HEK293 (cell line): ENCODE data around the gene LDAF1.
A peak's percentile ranks its signal among the peaks of the same experiment; 100 is the strongest.
"Not testable (repeated sequence)": the region's sequence is repeated elsewhere in the genome, so short reads cannot be mapped to it uniquely, and the experiment has no call there.

ENCODE experiments used
- CTCF ChIA-PET: fragments of 350-600 bp; formaldehyde crosslinking; extraction: SDS; loops from one replicate; lab custom pipeline; 2021; ENCODE audit warnings: antibody characterized with exemption; lab: Yijun Ruan, JAX
- POLR2A ChIA-PET: fragments of 300-600 bp; formaldehyde crosslinking; extraction: SDS; loops from one replicate; lab custom pipeline; 2020; ENCODE audit warnings: antibody characterized with exemption, inconsistent platforms; lab: Yijun Ruan, JAX
- H3K27ac ChIP-seq: fragments of 200-500 bp; sonication (Bioruptor generic); 2 replicates; pipeline ENCODE4 v1.5.1; 2014; ENCODE audit warnings: low read depth, low read length, control low read depth, inconsistent platforms; ENCODE audit errors: extremely low read depth
- H3K36me3 ChIP-seq, 2 experiments: fragments of 200-500 bp in 1 of 2; sonication (Bioruptor generic) in 1 of 2; 1 replicate in 1 of 2; 2 replicates in 1 of 2; pipeline ENCODE4 v1.5.1; 2014 to 2017; ENCODE audit warnings: inconsistent platforms in 2 of 2, low read length in 2 of 2; ENCODE audit not compliant: control insufficient read depth in 2 of 2, insufficient read depth in 1 of 2
- H3K4me1 ChIP-seq: fragments of 200-500 bp; sonication (Bioruptor generic); 2 replicates; pipeline ENCODE4 v1.5.1; 2014; ENCODE audit warnings: mild to moderate bottlenecking, low read length, inconsistent platforms; ENCODE audit not compliant: control insufficient read depth, insufficient read depth
- H3K4me3 ChIP-seq: 2 replicates; pipeline ENCODE4 v1.5.1; 2011; ENCODE audit warnings: low read depth, mild to moderate bottlenecking, control low read depth, low read length, moderate library complexity
- H3K9me3 ChIP-seq: fragments of 200-500 bp; sonication (Bioruptor generic); 2 replicates; pipeline ENCODE4 v1.5.1; 2014; ENCODE audit warnings: low read depth, low read length, inconsistent platforms; ENCODE audit not compliant: control insufficient read depth, insufficient read depth
- BCL11A ChIP-seq: fragments of 450-650 bp; formaldehyde crosslinking; IDR thresholded peaks from 2 replicates; pipeline ENCODE4 v1.5.1; 2016; ENCODE audit warnings: low read depth, missing biosample characterization, missing genetic modification characterization
- HOXA7 ChIP-seq: sonication (generic); formaldehyde crosslinking; IDR thresholded peaks from 2 replicates; pipeline ENCODE4 v1.8.1; 2022; ENCODE audit warnings: missing genetic modification reagents, borderline replicate concordance
- KLF1 ChIP-seq: fragments of 450-650 bp; formaldehyde crosslinking; IDR thresholded peaks from 2 replicates; pipeline ENCODE4 v1.5.1; 2016; ENCODE audit warnings: missing biosample characterization, missing genetic modification characterization
- ZIC2 ChIP-seq: fragments of 450-650 bp; formaldehyde crosslinking; IDR thresholded peaks from 2 replicates; pipeline ENCODE4 v1.5.1; 2016; ENCODE audit warnings: missing biosample characterization, missing genetic modification characterization
- ZNF132 ChIP-seq: fragments of 450-650 bp; formaldehyde crosslinking; IDR thresholded peaks from 2 replicates; pipeline ENCODE4 v1.5.1; 2017; ENCODE audit warnings: missing biosample characterization, missing genetic modification characterization, borderline replicate concordance
- ZNF140 ChIP-seq: fragments of 450-650 bp; formaldehyde crosslinking; IDR thresholded peaks from 2 replicates; pipeline ENCODE4 v1.5.1; 2016; ENCODE audit warnings: missing biosample characterization, missing genetic modification characterization
- ZNF175 ChIP-seq: fragments of 450-650 bp; formaldehyde crosslinking; IDR thresholded peaks from 2 replicates; pipeline ENCODE4 v1.5.1; 2016; ENCODE audit warnings: missing biosample characterization, missing genetic modification characterization
- ZNF23 ChIP-seq: fragments of 450-650 bp; formaldehyde crosslinking; IDR thresholded peaks from 2 replicates; pipeline ENCODE4 v1.5.1; 2016; ENCODE audit warnings: missing biosample characterization, missing genetic modification characterization, borderline replicate concordance
- ZNF426 ChIP-seq: fragments of 450-650 bp; formaldehyde crosslinking; IDR thresholded peaks from 2 replicates; pipeline ENCODE4 v1.5.1; 2017; ENCODE audit warnings: missing biosample characterization, missing genetic modification characterization, mild to moderate bottlenecking, inconsistent platforms, moderate library complexity
- ZNF707 ChIP-seq: fragments of 450-650 bp; formaldehyde crosslinking; IDR thresholded peaks from 2 replicates; pipeline ENCODE4 v1.5.1; 2016; ENCODE audit warnings: missing biosample characterization, missing genetic modification characterization
- TF ChIP-seq, protein P1 (sequence below): fragments of 450-650 bp; formaldehyde crosslinking; IDR thresholded peaks from 2 replicates; pipeline ENCODE4 v1.5.1; 2016; ENCODE audit warnings: missing biosample characterization, missing genetic modification characterization
- TF ChIP-seq, protein P2 (sequence below): fragments of 450-650 bp; formaldehyde crosslinking; optimal IDR thresholded peaks from 2 replicates; pipeline ENCODE3; 2016; ENCODE audit warnings: missing biosample characterization, mild to moderate bottlenecking, missing genetic modification characterization

Gene LDAF1

GRCh38 chr16:21150375-21151001 lies 8.0 kb upstream of the LDAF1 start, which contains the start of gene DNAH3 (continued):
- TF ChIP-seq ZNF707 (tag by site-specific recombination) (no peak), BCL11A (tag by site-specific recombination) (no peak), ZNF132 (tag by site-specific recombination) (no peak), ZNF175 (tag by site-specific recombination) (no peak), ZNF23 (no peak), HOXA7 (CRISPR knock-in tag) (no peak), ZIC2 (tag by site-specific recombination) (peak; percentile 42; the same call in 1 of the 2 replicates), ZNF140 (tag by site-specific recombination) (no peak), KLF1 (tag by site-specific recombination) (no peak), ZNF426 (no peak)
- TF ChIP-seq, protein P1, sequence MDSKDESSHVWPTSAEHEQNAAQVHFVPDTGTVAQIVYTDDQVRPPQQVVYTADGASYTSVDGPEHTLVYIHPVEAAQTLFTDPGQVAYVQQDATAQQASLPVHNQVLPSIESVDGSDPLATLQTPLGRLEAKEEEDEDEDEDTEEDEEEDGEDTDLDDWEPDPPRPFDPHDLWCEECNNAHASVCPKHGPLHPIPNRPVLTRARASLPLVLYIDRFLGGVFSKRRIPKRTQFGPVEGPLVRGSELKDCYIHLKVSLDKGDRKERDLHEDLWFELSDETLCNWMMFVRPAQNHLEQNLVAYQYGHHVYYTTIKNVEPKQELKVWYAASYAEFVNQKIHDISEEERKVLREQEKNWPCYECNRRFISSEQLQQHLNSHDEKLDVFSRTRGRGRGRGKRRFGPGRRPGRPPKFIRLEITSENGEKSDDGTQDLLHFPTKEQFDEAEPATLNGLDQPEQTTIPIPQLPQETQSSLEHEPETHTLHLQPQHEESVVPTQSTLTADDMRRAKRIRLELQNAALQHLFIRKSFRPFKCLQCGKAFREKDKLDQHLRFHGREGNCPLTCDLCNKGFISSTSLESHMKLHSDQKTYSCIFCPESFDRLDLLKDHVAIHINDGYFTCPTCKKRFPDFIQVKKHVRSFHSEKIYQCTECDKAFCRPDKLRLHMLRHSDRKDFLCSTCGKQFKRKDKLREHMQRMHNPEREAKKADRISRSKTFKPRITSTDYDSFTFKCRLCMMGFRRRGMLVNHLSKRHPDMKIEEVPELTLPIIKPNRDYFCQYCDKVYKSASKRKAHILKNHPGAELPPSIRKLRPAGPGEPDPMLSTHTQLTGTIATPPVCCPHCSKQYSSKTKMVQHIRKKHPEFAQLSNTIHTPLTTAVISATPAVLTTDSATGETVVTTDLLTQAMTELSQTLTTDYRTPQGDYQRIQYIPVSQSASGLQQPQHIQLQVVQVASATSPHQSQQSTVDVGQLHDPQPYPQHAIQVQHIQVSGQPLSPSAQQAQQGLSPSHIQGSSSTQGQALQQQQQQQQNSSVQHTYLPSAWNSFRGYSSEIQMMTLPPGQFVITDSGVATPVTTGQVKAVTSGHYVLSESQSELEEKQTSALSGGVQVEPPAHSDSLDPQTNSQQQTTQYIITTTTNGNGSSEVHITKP (tag by site-specific recombination): peak; percentile 91
- TF ChIP-seq, protein P2, sequence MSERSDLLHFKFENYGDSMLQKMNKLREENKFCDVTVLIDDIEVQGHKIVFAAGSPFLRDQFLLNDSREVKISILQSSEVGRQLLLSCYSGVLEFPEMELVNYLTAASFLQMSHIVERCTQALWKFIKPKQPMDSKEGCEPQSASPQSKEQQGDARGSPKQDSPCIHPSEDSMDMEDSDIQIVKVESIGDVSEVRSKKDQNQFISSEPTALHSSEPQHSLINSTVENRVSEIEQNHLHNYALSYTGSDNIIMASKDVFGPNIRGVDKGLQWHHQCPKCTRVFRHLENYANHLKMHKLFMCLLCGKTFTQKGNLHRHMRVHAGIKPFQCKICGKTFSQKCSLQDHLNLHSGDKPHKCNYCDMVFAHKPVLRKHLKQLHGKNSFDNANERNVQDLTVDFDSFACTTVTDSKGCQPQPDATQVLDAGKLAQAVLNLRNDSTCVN: no peak

DNA sequence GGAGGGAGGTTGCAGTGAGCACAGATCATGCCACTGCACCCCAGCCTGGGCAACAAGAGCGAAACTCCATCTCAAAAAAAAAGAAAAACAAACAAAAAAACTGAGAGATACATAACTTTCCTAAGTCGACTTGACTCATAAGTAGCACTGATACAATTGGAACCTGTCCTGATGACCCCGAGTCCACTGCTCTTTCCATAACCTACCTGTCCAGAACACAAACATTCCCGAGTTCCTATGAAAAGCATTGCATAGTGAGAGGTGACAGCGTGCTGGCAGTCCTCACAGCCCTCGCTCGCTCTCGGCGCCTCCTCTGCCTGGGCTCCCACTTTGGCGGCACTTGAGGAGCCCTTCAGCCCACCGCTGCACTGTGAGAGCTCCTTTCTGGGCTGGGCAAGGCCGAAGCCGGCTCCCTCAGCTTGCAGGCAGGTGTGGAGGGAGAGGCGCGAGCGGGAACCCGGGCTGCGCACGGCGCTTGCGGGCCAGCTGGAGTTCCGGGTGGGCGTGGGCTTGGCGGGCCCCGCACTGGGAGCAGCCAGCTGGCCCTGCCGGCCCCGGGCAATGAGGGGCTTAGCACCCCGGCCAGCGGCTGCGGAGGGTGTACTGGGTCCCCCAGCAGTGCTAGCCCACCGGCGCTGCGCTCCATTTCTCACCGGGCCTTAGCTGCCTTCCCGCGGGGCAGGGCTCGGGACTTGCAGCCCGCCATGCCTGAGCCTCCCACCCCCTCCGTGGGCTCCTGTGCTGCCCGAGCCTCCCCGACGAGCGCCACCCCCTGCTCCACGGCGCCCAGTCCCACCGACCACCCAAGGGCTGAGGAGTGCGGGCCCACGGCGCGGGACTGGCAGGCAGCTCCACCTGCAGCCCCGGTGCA lies 6.1 kb upstream of the LDAF1 start:
- POLR2A ChIA-PET, H3K9me3 ChIP-seq, CTCF ChIA-PET, H3K27ac ChIP-seq, H3K36me3 ChIP-seq, H3K4me1 ChIP-seq, H3K4me3 ChIP-seq: not testable (repeated sequence)

DNA sequence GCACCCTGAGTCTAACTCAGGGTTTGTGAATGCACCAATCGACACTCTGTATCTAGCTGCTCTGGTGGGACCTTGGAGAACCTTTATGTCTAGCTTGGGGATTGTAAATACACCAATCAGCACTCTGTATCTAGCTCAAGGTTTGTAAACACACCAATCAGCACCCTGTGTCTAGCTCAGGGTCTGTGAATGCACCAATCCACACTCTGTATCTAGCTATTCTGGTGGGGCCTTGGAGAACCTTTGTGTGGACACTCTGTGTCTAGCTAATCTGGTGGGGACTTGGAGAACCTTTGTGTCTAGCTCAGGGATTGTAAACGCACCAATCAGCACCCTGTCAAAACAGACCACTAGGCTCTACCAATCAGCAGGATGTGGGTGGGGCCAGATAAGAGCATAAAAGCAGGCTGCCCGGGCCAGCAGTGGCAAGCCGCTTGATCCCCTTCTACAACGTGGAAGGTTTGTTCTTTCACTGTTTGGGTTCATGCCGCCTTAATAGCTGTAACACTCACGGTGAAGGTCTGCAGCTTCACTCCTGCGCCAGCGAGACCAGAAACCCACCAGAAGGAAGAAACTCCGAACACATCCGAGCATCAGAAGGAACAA lies 5.2 kb upstream of the LDAF1 start:
- ChIA-PET CTCF (interaction anchor here (0.6 kb wide), 2 partner anchors 22 to 228 kb away, joined by 3 to 5 read pairs; no protein-coding TSS in a partner anchor), POLR2A (interaction anchor here (0.6 kb wide), 1 partner anchor 48 kb away, joined by 5 read pairs; no protein-coding TSS in a partner anchor)
- not testable (repeated sequence) for H3K4me3 ChIP-seq, H3K27ac ChIP-seq, H3K9me3 ChIP-seq, H3K36me3 ChIP-seq, H3K4me1 ChIP-seq

- POLR2A ChIA-PET, H3K4me1 ChIP-seq, H3K4me3 ChIP-seq, H3K27ac ChIP-seq, H3K9me3 ChIP-seq, H3K36me3 ChIP-seq: not testable (repeated sequence)
- CTCF ChIA-PET: interaction anchor here (0.6 to 5.5 kb wide), 9 partner anchors 30 to 1163 kb away, joined by 3 to 37 read pairs (median 3); no protein-coding TSS in a partner anchor
These were observed 2.5 kb upstream of the LDAF1 start for GRCh38 chr16:21156011-21156410.
